ENCODE results near the gene ARHGAP1. TPM values are rescaled to one million over a fixed set of nuclear protein-coding genes. Genes with fewer than 3 reads are reported as not detected.
A peak's percentile ranks its signal among the peaks of the same experiment; 100 is the strongest.

Gene ARHGAP1
- total and polyA plus RNA-seq, 2 of the 4 experiments (the other 2 are of a cell fraction), result 46.6 to 78.8 TPM

- H3K27me3 ChIP-seq (ENCODE audit: control insufficient read depth, insufficient read depth, low read length), result no peaks in the 10 kb centered on the region
- peak overlapping the region; percentile 45; the same call in 1 of the 2 replicates for H4K91ac ChIP-seq (ENCODE audit: insufficient read depth, low read depth, low read length)
- peak overlapping the region; percentile 63; the same call in 1 of the 2 replicates for H3K23ac ChIP-seq (ENCODE audit: low read depth, low read length)
- POLR2A ChIA-PET (ENCODE audit: unreplicated experiment), result no interaction called here
- H3K56ac ChIP-seq (ENCODE audit: extremely low read depth, insufficient read depth, low read length), result no peak overlapping the region
- intact Hi-C loops (cut with micrococcal nuclease), result no loop called here
- H3K9ac ChIP-seq (ENCODE audit: low read depth, low read length), result no peak overlapping the region; the same call in 1 of the 2 replicates
- in situ Hi-C loops (cut with MboI; ENCODE audit: low sequenced_read_pairs), result no loop called here
- TF ChIP-seq MAFK (IDR thresholded peaks at IDR 0.05; ENCODE audit: low read depth, low read length), result no peak
- TF ChIP-seq MAZ (IDR thresholded peaks at IDR 0.05; ENCODE audit: borderline replicate concordance, low read depth, low read length), result no peak
- TF ChIP-seq NFE2L2 (IDR thresholded peaks at IDR 0.05; ENCODE audit: low read depth, low read length), result no peak
- no peak for TF ChIP-seq FOS (IDR thresholded peaks at IDR 0.05; ENCODE audit: low read depth, low read length)
- no peak for TF ChIP-seq BHLHE40 (IDR thresholded peaks at IDR 0.05; ENCODE audit: low read depth, low read length)
- TF ChIP-seq CHD1 (IDR thresholded peaks at IDR 0.05; ENCODE audit: low read depth, low read length), result no peak
- no peak for TF ChIP-seq RCOR1 (IDR thresholded peaks at IDR 0.05; ENCODE audit: insufficient replicate concordance, low read length)
- H3K79me1 ChIP-seq (ENCODE audit: low read depth in 1 of 2, low read length in 2 of 2), result peaks cover 31 to 79% of the 10 kb centered on the region in 2 experiments
- H3K36me3 ChIP-seq (ENCODE audit: control insufficient read depth, insufficient read depth, low read length), result peaks cover 40% of the 10 kb centered on the region
- peak overlapping the region in 1 of 2 experiments; percentile 13; a peak in 2 of 4 replicates for H4K8ac ChIP-seq (ENCODE audit: low read depth in 2 of 2, low read length in 2 of 2)
- no peak for DNase-seq
- H3K4me3 ChIP-seq (ENCODE audit: insufficient read depth, low read depth, low read length), result no peak overlapping the region
- H2BK15ac ChIP-seq (ENCODE audit: low read depth, low read length), result no peak overlapping the region
- H3K4ac ChIP-seq (ENCODE audit: low read depth, low read length), result peak overlapping the region; percentile 35; the same call in 1 of the 2 replicates
- peaks cover 12% of the 10 kb centered on the region; the same call in 1 of the 2 replicates for H3K9me1 ChIP-seq (ENCODE audit: insufficient read depth, low read length)
- H2AK9ac ChIP-seq (replicated peaks; ENCODE audit: low read depth, low read length, poor library complexity), result peak overlapping the region; percentile 17
- ATAC-seq (ENCODE audit: low read depth), result peak; percentile 1; the same call in 1 of the 2 replicates
- H3K4me2 ChIP-seq (ENCODE audit: low read depth, low read length), result peak overlapping the region; percentile 1; the same call in 1 of the 2 replicates
- no peak overlapping the region for H2BK120ac ChIP-seq (ENCODE audit: low read depth, low read length)
- no peak overlapping the region for H2AFZ ChIP-seq (replicated peaks; ENCODE audit: low read length, poor library complexity)
- H2BK20ac ChIP-seq (ENCODE audit: low read depth, low read length), result no peak overlapping the region
- H3K27ac ChIP-seq (ENCODE audit: insufficient read depth, low read length), result peak overlapping the region; percentile 39; the same call in 1 of the 2 replicates
- peaks cover 12% of the 10 kb centered on the region; the same call in 1 of the 2 replicates for H4K20me1 ChIP-seq (ENCODE audit: insufficient read depth, low read length)
- H2AK5ac ChIP-seq (ENCODE audit: low read depth, low read length), result no peak overlapping the region
- peaks cover 13% of the 10 kb centered on the region for H3K4me1 ChIP-seq (ENCODE audit: control insufficient read depth, insufficient read depth, low read length)
- 0 out of 2 replicates have a peak overlapping the region, but pooled peaks have one; percentile 45 for H3K14ac ChIP-seq (replicated peaks; ENCODE audit: low read depth, low read length)
- H3K18ac ChIP-seq (ENCODE audit: low read depth, low read length), result no peak overlapping the region
- CTCF ChIA-PET, result no interaction called here
- H4K5ac ChIP-seq (ENCODE audit: low read depth, low read length), result 0 out of 2 replicates have a peak overlapping the region, but pooled peaks have one; percentile 7
- no TSS peak for BruUV-seq (replicated peaks)
- no peaks in the 10 kb centered on the region for H3K9me3 ChIP-seq (ENCODE audit: control insufficient read depth, insufficient read depth, low read length)
- H2BK5ac ChIP-seq (ENCODE audit: low read depth, low read length, poor library complexity, severe bottlenecking), result peak overlapping the region; percentile 38
- dilution Hi-C loops (cut with HindIII; ENCODE audit: low sequenced_read_pairs, unreplicated experiment), result no loop called here
- 70% methylated on average over 3 of the region's 3 CpGs; no CpG with 5 or more reads in 1 of the 2 experiments for WGBS, 2 experiments (ENCODE audit: extremely low coverage in 2 of 2, insufficient read length in 1 of 2)
Observed at GRCh38 chr11:46697303-46697702, 3.1 kb downstream of the ARHGAP1 start.
